Lower leg skin (tissue), 4 donors: ENCODE measurements around the gene EIF2B5. TPM values are rescaled to one million over a fixed set of nuclear protein-coding genes. Genes with fewer than 3 reads are reported as not detected.
"Not testable (repeated sequence)": the region's sequence is repeated elsewhere in the genome, so short reads cannot be mapped to it uniquely, and the experiment has no call there.

Source experiments
- DNase-seq, 2 donors: peaks; one replicate each; pipeline ENCODE4 v3.0.0-alpha.2; 2019; ENCODE audit warnings: low spot score in 2 of 2
- H3K4me3 ChIP-seq: fragments of 200-600 bp; sonication (generic); 2 replicates; pipeline ENCODE4 v1.5.1; 2017; ENCODE audit warnings: mild to moderate bottlenecking, low read depth; ENCODE audit not compliant: poor library complexity, severe bottlenecking
- POLR2A ChIP-seq, 2 donors: fragments of 450-650 bp; IDR thresholded peaks; one replicate each; pipeline ENCODE4 v1.6.1; 2016 to 2017; ENCODE audit warnings: antibody characterized with exemption in 2 of 2, mild to moderate bottlenecking in 1 of 2, moderate library complexity in 1 of 2
- WGBS, 2 donors: methylation state at CpG; one replicate each; pipeline ENCODE4 v1.1.5; 2018; 5-methylcytosine and 5-hydroxymethylcytosine counted together
- intact Hi-C: fragments of 100-400 bp; cut with DNase I; formaldehyde crosslinking; loops from one replicate; pipeline ENCODE4 v1.15.0; 2023; ENCODE audit warnings: low total_unique reads
- total RNA-seq, 4 donors: library from RNA; depleted of rRNA; stranded (reverse); fragments of >200 nt; gene quantifications; one replicate each; pipeline ENCODE4 v1.1.0, GENCODE V29; 2016
- TF ChIP-seq, protein P1 (sequence below), 3 donors: fragments of 450-650 bp; IDR thresholded peaks; one replicate each; pipeline ENCODE4 v1.5.1; 2016; ENCODE audit warnings: antibody characterized with exemption in 3 of 3, mild to moderate bottlenecking in 3 of 3, moderate library complexity in 2 of 3

EIF2B5 gene
- total RNA-seq, 4 donors from 2014 or later: 36.5 to 52.5 (median 40.1) TPM

DNA sequence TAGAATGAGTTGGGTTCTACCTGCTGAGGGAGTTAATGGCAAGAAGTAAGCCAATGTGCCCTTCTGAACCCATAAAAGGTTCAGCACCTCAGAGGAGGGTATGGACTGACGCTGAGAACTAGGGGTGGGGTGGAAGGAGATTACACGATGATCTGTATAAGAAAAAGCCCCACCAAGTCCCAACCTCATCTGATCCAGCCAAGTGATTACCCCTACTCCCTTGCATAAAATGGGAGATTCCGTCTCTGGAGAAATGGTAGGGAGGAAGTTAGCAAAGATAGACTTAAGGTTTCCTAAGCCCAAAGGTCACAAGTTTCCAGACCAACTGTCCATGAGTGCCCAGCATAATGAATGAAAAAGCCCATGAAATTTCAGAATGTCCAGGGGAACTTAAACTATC, 12.9 kb downstream of the EIF2B5 start:
- WGBS, 2 donors: 80 to 89% methylated on average over 3 of the region's 3 CpGs
- H3K4me3 ChIP-seq: no peak overlapping the region
- TF ChIP-seq POLR2A (IDR thresholded peaks at IDR 0.05): no peak
- TF ChIP-seq, protein P1, sequence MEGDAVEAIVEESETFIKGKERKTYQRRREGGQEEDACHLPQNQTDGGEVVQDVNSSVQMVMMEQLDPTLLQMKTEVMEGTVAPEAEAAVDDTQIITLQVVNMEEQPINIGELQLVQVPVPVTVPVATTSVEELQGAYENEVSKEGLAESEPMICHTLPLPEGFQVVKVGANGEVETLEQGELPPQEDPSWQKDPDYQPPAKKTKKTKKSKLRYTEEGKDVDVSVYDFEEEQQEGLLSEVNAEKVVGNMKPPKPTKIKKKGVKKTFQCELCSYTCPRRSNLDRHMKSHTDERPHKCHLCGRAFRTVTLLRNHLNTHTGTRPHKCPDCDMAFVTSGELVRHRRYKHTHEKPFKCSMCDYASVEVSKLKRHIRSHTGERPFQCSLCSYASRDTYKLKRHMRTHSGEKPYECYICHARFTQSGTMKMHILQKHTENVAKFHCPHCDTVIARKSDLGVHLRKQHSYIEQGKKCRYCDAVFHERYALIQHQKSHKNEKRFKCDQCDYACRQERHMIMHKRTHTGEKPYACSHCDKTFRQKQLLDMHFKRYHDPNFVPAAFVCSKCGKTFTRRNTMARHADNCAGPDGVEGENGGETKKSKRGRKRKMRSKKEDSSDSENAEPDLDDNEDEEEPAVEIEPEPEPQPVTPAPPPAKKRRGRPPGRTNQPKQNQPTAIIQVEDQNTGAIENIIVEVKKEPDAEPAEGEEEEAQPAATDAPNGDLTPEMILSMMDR (IDR thresholded peaks at IDR 0.05): no peak
- DNase-seq: no peak
- intact Hi-C loops: no loop called here

DNA sequence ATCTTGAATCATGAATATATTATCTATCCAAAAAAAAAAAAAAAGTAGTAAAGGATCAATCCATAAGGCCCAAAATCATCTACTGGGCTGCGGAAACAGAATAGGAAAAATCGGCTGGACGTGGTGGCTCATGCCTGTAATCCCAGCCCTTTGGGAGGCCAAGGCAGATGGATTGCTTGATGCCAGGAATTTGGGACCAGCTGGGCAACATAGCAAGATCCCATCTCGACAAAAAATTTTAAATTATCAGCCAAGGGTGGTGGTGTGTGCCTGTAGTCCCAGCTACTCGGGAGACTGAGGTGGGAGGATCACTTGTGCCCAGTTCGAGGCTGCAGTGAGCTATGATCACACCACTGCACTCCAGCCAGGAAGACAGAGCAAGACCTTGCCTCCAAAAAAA, 14.0 kb downstream of the EIF2B5 start:
- WGBS, 2 donors: 90 to 94% methylated on average over 6 of the region's 6 CpGs
- TF ChIP-seq, protein P1 (IDR thresholded peaks at IDR 0.05): no peak
- no peak for TF ChIP-seq POLR2A (IDR thresholded peaks at IDR 0.05)
- H3K4me3 ChIP-seq: no peak overlapping the region
- DNase-seq: no peak
- intact Hi-C loops: no loop called here

DNA sequence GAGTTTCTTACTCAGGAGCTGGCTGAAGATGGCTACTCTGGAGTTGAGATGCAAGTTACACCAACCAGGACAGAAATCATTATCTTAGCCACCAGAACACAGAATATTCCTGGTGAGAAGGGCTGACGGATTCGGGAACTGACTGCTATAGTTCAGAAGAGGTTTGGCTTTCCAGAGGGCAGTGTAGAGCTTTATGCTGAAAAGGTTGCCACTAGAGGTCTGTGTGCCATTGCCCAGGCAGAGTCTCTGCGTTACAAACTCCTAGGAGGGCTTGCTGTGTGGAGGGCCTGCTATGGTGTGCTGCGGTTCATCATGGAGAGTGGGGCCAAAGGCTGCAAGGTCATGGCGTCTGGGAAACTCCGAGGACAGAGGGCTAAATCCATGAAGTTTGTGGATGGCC, 14.6 kb downstream of the EIF2B5 start:
- DNase-seq, H3K4me3 ChIP-seq, intact Hi-C loops: not testable (repeated sequence)
- 78 to 86% methylated on average over 6 of the region's 6 CpGs for WGBS, 2 donors

DNA sequence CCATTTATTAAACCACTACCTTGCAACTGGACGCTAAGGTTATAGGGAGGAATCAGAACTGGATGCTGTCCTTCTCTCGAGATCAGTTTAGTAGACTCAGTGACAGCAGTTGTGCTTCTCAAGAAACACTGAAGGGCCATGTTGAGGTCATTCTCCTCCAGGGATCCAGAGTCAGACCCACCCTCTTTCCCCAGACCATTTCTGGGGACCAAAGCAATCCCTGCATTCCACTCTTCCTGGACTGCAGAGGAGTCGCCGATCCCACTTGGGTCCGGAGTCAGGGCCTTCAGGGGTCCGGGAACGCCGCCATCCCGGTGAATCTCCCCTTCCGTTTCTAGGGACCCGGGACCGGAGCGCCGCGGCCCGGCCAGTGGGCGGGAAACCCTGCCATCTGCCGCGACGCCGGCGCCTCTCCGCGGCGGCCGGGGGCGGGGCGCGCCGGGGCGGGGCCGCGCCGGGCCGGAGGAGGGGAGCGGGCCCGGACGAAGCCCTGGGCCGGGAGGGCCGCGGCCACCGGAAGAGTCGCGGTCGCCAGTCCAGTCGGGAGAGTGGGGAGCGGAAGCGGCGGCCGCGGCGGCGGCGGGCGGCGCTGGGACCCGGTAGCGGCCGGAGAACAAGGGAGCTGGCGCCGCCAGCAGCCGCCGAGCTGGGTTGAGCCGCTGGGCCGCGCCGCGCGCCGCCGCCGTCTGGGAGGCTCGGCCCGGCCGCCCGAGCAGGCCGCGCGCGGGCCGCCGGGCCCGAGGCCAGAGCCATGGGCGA, 19.9 kb downstream of the EIF2B5 start, which contains the start of gene DVL3:
TSS of gene DVL3 (plus strand) at position 493 of the 759 bp plus-strand sequence. CDS start at position 752, 259 bp downstream.
- 1 to 2% methylated on average over 42 to 51 of the region's 84 CpGs for WGBS, 2 donors
- TF ChIP-seq, protein P1 (IDR thresholded peaks at IDR 0.05): no peak
- no peak for TF ChIP-seq POLR2A (IDR thresholded peaks at IDR 0.05)
- intact Hi-C loops: no loop called here
- H3K4me3 ChIP-seq: peak within 1 kb of the TSS; percentile 65
- peak in 1 of 2 donors; percentile 90 for DNase-seq

DNA sequence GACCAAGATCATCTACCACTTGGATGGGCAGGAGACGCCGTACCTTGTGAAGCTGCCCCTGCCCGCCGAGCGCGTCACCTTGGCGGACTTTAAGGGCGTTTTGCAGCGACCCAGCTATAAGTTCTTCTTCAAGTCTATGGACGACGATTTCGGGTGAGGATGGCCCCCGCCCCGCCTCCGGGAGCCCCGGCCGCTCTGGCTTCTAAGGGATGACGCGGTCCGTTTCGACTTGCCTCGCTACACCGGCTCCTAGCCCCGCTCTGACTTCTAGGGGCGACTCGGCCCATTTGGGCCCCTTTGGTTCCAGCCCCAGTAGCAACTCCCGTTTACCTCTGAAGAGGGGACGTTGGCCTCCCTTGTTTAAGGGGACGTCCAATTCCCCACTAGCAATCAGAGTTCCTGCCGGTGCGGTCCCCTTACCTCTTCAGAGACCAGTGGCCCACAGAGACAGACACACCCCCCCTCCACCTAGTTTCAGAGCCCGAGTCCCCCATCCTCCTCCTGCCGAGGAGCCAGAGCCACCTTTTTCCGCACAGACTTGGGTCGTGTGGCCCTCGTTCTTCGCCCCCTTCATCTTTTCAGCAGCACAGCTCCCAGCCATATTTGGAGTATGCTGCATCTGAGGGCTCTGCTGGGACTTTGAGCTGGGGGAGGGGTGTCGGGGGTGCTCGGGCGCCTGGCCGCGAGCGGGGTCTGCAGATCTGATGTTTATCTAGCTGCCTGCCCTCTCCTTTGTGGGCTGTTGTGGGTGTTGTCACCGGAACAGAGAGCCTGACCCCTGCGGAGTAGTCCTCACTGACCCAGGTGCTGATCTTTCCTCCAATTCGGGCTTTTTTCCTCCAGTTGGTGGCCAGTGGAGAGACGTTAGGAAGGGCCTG, 20.7 kb downstream of the EIF2B5 start:
- peak overlapping the region; percentile 65 for H3K4me3 ChIP-seq
- intact Hi-C loops: no loop called here
- TF ChIP-seq, protein P1 (IDR thresholded peaks at IDR 0.05): no peak
- TF ChIP-seq POLR2A (IDR thresholded peaks at IDR 0.05): no peak
- peak in 1 of 2 donors; percentile 90 for DNase-seq
- 0 to 1% methylated on average over 36 to 46 of the region's 47 CpGs for WGBS, 2 donors

DNA sequence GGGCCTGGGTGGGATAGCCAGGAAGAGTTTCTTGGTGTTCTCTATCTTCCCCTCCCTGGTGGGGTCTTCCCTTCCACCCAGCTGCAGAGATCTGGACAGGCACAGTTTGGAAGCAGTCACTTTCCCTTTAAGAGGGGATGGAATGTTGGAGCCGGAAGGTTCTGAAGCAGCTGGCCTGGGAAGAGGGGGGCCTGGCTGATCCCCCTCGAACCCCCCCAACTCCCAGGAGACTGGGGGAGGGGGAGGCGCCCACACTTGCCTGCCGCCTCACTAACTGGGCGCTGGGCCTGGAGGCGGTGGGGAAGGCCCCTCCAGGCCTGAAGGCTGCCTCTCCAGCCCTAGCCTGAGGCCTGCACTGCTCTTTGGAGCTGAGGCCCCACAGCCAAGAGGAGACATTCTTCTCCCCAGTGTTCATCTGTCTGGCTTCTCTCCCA, 21.4 kb downstream of the EIF2B5 start:
- intact Hi-C loops: no loop called here
- no peak for TF ChIP-seq POLR2A (IDR thresholded peaks at IDR 0.05)
- TF ChIP-seq, protein P1 (IDR thresholded peaks at IDR 0.05): no peak
- 0% methylated on average over 6 of the region's 6 CpGs for WGBS, 2 donors
- no peak for DNase-seq
- H3K4me3 ChIP-seq: peak overlapping the region; percentile 65
